NCI-H446 (cell line): ENCODE measurements around the gene FDPS.

Source experiments
- DNase-seq, 2 experiments: peaks; one replicate each; lab custom pipeline; 2025; lab: John Stamatoyannopoulos, UW

The FDPS gene

GRCh38 chr1:155308493-155309422 lies at the start of gene FDPS:
Gene FDPS (plus strand): TSS chr1:155308866. CDS start chr1:155309790, 924 bp downstream.
- DNase-seq = peak; percentile 97 to 100

DNA sequence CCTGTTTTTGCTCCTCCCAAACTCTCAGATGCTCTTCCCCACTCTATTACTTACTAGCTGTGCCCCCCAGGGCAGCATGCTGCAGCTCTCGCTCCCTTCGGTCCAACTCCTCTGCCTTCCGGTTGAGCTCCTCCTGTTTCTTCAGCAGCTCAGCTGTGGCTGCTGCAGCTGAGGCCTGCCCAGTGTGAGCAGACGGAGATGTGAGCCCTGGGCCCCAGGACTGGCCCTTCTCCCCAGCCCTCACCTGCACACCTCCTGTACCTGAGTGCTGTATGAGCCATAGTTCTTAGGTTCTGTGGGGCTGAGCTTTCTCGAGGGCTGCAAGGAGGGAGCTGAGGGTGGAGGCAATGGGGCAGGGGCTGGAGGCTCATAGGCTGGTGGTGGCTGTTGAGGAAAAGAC lies 48.4 kb upstream of the FDPS start:
- no peak for DNase-seq

GRCh38 chr1:155261493-155261851 lies 47.2 kb upstream of the FDPS start:
- DNase-seq = no peak

DNA sequence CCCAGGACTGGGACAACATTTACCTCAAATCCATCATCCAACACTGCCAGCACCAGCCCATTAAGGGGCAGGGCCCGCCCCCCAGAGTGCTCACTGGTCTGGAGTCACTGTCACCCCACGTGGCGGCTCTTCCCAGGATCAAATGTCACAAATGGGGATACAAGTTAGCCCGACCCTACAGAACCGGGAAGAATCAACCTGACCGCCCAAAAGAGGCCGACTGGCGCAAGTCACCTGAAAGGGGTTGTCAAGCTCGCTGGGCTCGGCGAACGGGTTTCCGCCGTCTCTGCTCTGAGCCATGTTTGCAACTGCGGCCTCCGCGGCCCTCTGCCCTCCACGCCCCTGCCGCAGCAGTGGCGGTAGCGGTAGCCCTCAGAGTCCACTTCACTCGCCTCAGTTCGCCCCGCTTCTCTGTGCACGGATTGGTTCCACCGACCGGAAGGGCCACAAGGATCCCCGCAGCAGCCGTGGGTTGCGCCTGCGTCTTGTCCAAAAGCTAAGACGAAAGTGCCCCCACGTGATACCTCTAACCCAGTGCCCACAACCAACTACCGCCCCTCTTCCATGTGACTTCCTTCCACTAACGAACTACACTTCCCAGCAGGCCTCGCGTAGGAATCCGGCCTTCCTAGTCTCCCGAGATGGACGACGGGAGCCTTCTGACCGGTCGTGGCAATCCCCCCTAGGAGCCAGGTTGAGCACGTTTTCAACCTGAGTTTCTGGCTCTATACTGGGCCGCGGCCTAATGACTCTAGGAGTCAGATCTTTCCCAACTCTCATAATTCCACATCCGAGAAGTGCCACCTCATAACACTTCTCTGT lies 46.6 kb upstream of the FDPS start, which contains the start of gene SCAMP3:
SCAMP3 (minus strand) TSS at position 509 of the 822 bp plus-strand sequence; CDS start at position 300, 209 bp downstream.
- DNase-seq = peak; percentile 98

DNA sequence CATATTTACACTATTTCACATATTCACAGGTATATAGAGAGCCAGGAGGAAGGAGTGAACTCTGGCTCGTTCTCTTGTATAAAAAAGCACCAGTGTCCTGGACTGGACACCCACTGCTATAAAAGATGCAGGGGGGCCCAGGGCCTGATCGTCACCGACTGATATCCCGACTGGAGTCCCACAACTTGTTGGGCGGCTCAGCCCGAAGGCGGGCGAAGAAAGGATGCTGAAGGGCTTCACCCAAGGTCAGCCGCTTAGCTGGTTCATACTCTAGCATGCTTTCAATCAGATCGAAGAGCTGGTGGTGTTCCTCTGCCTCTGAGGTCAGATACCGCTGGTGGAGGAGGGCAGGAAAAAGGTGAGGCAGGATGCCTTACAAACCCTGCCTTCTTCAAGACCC lies 45.6 kb upstream of the FDPS start:
- no peak for DNase-seq

DNA sequence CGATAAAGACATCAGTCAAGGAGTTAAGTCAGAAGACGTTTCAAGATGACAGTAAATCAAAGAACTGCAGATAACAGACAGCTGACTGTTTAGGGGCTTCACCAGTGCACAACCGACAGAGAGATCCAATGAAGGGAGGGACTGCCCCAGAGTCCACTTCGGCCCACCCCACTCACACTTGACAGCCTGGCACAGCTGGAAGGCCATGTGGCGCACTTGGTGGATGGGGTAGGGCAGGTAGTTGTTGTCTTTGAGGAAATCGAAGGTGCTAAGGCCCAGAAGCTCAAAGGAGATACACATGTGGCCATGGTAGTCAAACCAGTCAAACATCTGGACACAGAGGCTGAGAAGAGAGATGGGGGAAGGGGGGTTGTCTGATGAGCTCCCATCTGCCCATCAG lies 42.1 kb upstream of the FDPS start:
- DNase-seq = no peak

GRCh38 chr1:155267373-155267772 lies 41.3 kb upstream of the FDPS start:
- DNase-seq = no peak

GRCh38 chr1:155268630-155269029 lies 40.0 kb upstream of the FDPS start:
- no peak for DNase-seq

GRCh38 chr1:155269381-155269780 lies 39.3 kb upstream of the FDPS start:
- no peak for DNase-seq

DNA sequence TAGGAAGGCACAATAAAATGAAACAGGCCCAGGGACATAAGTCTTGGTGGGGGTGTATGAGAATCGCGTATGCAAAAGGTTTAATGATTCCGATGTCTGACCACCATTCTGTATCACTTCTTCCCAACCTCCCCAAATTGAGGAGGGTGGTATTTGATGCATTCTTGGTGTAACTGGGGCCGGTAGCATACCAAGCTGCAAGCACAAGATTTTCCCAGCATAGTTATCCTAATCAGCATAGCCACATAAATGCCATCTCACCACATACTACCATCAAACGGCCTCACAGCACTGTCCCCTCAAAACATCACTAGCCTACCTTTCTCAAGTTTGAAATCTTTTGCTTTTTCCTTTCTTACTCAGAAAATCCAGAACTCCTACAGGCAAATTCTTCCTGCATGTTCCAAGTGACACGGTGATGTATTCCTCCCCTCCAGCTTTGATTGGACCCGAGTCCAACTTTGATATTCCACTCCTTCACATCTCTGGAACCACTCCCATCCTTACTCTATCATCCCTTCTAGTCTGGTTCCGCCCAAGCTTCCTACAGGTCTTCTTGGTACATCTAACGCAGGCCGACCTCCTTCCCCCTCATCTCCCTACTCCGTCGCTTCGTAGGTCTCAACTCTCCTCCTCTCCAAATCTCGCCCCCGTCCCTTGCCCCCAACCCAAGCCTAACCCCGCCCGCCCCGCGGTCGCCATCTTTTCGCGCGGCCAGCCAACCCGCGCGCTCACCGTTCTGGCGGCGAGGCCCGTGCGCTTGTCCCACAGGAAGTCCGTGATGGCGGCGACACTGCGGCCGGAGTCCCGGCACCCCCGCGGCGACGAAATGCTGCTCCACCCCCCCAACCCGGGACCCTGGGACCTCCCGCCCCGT lies 36.0 kb upstream of the FDPS start:
- DNase-seq = peak; percentile 73 to 79

DNA sequence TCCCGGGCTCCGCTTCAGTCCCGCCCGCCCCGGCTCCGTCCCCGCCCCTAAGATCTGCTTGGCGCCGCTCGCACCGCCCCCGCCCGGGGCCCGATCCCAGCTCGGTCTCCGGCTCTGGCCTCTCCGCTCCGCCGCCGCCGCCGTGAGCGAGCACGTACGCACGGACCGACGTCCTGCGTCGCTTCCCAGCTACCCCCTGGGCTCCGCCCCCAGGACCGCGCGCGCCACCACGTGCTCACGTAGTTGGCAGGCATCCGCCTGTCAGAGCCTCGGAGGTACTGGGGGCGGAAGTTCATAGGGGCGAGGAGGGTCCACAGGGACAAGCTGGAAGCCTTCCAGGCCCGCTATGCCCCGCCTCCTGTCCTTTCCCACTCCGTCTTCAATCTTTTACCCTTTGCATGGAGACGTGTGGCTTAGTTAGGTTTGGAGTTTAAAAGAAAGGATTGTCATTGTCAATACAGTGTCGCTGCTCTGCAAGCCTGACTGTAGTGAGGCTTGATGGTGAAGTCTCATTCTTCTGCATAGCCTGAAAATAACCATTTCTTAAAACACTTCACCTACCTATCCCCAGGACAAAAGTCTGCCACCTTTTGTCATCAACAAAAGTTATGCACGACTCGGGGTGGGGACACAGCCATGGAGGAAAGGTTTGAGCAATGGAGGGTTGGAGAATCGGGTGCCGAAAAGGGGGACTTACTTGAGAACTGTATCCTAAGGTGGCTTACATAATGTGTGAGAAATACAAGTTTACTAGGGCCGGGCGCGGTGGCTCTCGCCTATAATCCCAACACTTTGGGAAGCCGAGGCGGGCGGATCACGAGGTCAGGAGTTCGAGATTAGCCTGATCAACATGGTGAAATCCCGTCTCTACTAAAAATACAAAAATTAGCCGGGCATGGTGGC lies 35.1 kb upstream of the FDPS start, which contains the start of gene CLK2:
CLK2 (minus strand) TSS at position 162 of the 903 bp plus-strand sequence. CDS start 2,527 bp downstream, outside the sequence.
- DNase-seq = peak; percentile 96 to 100

GRCh38 chr1:155277070-155277901 lies 31.4 kb upstream of the FDPS start, which contains the start of gene HCN3:
Gene HCN3 (plus strand): TSS chr1:155277463. CDS start chr1:155277591, 128 bp downstream.
- DNase-seq = peak; percentile 97 to 99

GRCh38 chr1:155277902-155278688 lies 30.6 kb upstream of the FDPS start:
- DNase-seq = peak; percentile 27 to 38

- no peak for DNase-seq
Measured at GRCh38 chr1:155278689-155279160, 29.9 kb upstream of the FDPS start.

- no peak for DNase-seq
Measured at GRCh38 chr1:155279268-155279667, 29.4 kb upstream of the FDPS start.

GRCh38 chr1:155282488-155283091 lies 26.1 kb upstream of the FDPS start:
- no peak for DNase-seq

- DNase-seq = no peak
Measured at GRCh38 chr1:155284476-155284875, 24.2 kb upstream of the FDPS start.

GRCh38 chr1:155285063-155285462 lies 23.6 kb upstream of the FDPS start:
- no peak for DNase-seq
